ENCODE results near the gene ZFAND2A.

DNA sequence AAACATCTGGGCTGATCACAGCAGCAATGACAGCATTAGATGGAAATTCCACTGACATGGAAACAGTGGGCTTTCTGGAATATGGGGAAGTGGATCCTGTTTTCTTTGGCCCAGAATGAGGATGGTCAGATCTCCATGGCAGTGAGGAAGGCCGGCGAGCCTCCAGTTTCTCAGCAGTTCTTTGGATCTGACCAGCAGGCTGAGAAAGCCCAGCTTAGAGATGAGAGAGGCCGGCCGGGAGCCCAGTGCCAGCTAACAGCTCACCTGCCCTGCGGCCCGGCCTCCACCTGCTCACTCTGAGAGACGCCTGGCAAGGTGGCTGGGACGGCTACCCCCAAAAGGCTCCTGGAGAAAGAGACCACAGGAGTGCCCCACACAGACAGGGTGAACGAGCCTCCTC is 47.9 kb downstream of the ZFAND2A start:
- TF ChIP-seq, protein P1, sequence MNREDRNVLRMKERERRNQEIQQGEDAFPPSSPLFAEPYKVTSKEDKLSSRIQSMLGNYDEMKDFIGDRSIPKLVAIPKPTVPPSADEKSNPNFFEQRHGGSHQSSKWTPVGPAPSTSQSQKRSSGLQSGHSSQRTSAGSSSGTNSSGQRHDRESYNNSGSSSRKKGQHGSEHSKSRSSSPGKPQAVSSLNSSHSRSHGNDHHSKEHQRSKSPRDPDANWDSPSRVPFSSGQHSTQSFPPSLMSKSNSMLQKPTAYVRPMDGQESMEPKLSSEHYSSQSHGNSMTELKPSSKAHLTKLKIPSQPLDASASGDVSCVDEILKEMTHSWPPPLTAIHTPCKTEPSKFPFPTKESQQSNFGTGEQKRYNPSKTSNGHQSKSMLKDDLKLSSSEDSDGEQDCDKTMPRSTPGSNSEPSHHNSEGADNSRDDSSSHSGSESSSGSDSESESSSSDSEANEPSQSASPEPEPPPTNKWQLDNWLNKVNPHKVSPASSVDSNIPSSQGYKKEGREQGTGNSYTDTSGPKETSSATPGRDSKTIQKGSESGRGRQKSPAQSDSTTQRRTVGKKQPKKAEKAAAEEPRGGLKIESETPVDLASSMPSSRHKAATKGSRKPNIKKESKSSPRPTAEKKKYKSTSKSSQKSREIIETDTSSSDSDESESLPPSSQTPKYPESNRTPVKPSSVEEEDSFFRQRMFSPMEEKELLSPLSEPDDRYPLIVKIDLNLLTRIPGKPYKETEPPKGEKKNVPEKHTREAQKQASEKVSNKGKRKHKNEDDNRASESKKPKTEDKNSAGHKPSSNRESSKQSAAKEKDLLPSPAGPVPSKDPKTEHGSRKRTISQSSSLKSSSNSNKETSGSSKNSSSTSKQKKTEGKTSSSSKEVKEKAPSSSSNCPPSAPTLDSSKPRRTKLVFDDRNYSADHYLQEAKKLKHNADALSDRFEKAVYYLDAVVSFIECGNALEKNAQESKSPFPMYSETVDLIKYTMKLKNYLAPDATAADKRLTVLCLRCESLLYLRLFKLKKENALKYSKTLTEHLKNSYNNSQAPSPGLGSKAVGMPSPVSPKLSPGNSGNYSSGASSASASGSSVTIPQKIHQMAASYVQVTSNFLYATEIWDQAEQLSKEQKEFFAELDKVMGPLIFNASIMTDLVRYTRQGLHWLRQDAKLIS (CRISPR knock-in tag; IDR thresholded peaks at IDR 0.05; ENCODE audit: borderline replicate concordance) = no peak
- TF ChIP-seq, protein P2, sequence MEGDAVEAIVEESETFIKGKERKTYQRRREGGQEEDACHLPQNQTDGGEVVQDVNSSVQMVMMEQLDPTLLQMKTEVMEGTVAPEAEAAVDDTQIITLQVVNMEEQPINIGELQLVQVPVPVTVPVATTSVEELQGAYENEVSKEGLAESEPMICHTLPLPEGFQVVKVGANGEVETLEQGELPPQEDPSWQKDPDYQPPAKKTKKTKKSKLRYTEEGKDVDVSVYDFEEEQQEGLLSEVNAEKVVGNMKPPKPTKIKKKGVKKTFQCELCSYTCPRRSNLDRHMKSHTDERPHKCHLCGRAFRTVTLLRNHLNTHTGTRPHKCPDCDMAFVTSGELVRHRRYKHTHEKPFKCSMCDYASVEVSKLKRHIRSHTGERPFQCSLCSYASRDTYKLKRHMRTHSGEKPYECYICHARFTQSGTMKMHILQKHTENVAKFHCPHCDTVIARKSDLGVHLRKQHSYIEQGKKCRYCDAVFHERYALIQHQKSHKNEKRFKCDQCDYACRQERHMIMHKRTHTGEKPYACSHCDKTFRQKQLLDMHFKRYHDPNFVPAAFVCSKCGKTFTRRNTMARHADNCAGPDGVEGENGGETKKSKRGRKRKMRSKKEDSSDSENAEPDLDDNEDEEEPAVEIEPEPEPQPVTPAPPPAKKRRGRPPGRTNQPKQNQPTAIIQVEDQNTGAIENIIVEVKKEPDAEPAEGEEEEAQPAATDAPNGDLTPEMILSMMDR (IDR thresholded peaks at IDR 0.05) = no peak
- TF ChIP-seq ESRRA (CRISPR knock-in tag; IDR thresholded peaks at IDR 0.05; ENCODE audit: borderline replicate concordance) (no peak), CREB1 (CRISPR knock-in tag; IDR thresholded peaks at IDR 0.05) (no peak)
- TF ChIP-seq, protein P3, sequence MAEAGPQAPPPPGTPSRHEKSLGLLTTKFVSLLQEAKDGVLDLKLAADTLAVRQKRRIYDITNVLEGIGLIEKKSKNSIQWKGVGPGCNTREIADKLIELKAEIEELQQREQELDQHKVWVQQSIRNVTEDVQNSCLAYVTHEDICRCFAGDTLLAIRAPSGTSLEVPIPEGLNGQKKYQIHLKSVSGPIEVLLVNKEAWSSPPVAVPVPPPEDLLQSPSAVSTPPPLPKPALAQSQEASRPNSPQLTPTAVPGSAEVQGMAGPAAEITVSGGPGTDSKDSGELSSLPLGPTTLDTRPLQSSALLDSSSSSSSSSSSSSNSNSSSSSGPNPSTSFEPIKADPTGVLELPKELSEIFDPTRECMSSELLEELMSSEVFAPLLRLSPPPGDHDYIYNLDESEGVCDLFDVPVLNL (CRISPR knock-in tag; IDR thresholded peaks at IDR 0.05; ENCODE audit: borderline replicate concordance, low read depth) = no peak
- TF ChIP-seq, protein P4, sequence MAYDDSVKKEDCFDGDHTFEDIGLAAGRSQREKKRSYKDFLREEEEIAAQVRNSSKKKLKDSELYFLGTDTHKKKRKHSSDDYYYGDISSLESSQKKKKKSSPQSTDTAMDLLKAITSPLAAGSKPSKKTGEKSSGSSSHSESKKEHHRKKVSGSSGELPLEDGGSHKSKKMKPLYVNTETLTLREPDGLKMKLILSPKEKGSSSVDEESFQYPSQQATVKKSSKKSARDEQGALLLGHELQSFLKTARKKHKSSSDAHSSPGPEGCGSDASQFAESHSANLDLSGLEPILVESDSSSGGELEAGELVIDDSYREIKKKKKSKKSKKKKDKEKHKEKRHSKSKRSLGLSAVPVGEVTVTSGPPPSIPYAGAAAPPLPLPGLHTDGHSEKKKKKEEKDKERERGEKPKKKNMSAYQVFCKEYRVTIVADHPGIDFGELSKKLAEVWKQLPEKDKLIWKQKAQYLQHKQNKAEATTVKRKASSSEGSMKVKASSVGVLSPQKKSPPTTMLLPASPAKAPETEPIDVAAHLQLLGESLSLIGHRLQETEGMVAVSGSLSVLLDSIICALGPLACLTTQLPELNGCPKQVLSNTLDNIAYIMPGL (CRISPR knock-in tag; IDR thresholded peaks at IDR 0.05) = no peak
- TF ChIP-seq, protein P5, sequence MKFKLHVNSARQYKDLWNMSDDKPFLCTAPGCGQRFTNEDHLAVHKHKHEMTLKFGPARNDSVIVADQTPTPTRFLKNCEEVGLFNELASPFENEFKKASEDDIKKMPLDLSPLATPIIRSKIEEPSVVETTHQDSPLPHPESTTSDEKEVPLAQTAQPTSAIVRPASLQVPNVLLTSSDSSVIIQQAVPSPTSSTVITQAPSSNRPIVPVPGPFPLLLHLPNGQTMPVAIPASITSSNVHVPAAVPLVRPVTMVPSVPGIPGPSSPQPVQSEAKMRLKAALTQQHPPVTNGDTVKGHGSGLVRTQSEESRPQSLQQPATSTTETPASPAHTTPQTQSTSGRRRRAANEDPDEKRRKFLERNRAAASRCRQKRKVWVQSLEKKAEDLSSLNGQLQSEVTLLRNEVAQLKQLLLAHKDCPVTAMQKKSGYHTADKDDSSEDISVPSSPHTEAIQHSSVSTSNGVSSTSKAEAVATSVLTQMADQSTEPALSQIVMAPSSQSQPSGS (CRISPR knock-in tag; IDR thresholded peaks at IDR 0.05; ENCODE audit: borderline replicate concordance, low read depth) = no peak
- TF ChIP-seq, protein P6, sequence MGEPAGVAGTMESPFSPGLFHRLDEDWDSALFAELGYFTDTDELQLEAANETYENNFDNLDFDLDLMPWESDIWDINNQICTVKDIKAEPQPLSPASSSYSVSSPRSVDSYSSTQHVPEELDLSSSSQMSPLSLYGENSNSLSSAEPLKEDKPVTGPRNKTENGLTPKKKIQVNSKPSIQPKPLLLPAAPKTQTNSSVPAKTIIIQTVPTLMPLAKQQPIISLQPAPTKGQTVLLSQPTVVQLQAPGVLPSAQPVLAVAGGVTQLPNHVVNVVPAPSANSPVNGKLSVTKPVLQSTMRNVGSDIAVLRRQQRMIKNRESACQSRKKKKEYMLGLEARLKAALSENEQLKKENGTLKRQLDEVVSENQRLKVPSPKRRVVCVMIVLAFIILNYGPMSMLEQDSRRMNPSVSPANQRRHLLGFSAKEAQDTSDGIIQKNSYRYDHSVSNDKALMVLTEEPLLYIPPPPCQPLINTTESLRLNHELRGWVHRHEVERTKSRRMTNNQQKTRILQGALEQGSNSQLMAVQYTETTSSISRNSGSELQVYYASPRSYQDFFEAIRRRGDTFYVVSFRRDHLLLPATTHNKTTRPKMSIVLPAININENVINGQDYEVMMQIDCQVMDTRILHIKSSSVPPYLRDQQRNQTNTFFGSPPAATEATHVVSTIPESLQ (CRISPR knock-in tag; IDR thresholded peaks at IDR 0.05) = no peak
- TF ChIP-seq, protein P7, sequence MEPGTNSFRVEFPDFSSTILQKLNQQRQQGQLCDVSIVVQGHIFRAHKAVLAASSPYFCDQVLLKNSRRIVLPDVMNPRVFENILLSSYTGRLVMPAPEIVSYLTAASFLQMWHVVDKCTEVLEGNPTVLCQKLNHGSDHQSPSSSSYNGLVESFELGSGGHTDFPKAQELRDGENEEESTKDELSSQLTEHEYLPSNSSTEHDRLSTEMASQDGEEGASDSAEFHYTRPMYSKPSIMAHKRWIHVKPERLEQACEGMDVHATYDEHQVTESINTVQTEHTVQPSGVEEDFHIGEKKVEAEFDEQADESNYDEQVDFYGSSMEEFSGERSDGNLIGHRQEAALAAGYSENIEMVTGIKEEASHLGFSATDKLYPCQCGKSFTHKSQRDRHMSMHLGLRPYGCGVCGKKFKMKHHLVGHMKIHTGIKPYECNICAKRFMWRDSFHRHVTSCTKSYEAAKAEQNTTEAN (CRISPR knock-in tag; IDR thresholded peaks at IDR 0.05) = no peak
- TF ChIP-seq, protein P8, sequence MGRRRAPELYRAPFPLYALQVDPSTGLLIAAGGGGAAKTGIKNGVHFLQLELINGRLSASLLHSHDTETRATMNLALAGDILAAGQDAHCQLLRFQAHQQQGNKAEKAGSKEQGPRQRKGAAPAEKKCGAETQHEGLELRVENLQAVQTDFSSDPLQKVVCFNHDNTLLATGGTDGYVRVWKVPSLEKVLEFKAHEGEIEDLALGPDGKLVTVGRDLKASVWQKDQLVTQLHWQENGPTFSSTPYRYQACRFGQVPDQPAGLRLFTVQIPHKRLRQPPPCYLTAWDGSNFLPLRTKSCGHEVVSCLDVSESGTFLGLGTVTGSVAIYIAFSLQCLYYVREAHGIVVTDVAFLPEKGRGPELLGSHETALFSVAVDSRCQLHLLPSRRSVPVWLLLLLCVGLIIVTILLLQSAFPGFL (CRISPR knock-in tag; IDR thresholded peaks at IDR 0.05; ENCODE audit: borderline replicate concordance) = no peak
- TF ChIP-seq, protein P9, sequence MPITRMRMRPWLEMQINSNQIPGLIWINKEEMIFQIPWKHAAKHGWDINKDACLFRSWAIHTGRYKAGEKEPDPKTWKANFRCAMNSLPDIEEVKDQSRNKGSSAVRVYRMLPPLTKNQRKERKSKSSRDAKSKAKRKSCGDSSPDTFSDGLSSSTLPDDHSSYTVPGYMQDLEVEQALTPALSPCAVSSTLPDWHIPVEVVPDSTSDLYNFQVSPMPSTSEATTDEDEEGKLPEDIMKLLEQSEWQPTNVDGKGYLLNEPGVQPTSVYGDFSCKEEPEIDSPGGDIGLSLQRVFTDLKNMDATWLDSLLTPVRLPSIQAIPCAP (CRISPR knock-in tag; IDR thresholded peaks at IDR 0.05) = no peak

Data from WTC11 (cell line).